ENCODE measurements around the gene MRTFB.
A peak's percentile ranks its signal among the peaks of the same experiment; 100 is the strongest.
"Not testable (repeated sequence)": the region's sequence is repeated elsewhere in the genome, so short reads cannot be mapped to it uniquely, and the experiment has no call there.

The MRTFB gene, protein sequence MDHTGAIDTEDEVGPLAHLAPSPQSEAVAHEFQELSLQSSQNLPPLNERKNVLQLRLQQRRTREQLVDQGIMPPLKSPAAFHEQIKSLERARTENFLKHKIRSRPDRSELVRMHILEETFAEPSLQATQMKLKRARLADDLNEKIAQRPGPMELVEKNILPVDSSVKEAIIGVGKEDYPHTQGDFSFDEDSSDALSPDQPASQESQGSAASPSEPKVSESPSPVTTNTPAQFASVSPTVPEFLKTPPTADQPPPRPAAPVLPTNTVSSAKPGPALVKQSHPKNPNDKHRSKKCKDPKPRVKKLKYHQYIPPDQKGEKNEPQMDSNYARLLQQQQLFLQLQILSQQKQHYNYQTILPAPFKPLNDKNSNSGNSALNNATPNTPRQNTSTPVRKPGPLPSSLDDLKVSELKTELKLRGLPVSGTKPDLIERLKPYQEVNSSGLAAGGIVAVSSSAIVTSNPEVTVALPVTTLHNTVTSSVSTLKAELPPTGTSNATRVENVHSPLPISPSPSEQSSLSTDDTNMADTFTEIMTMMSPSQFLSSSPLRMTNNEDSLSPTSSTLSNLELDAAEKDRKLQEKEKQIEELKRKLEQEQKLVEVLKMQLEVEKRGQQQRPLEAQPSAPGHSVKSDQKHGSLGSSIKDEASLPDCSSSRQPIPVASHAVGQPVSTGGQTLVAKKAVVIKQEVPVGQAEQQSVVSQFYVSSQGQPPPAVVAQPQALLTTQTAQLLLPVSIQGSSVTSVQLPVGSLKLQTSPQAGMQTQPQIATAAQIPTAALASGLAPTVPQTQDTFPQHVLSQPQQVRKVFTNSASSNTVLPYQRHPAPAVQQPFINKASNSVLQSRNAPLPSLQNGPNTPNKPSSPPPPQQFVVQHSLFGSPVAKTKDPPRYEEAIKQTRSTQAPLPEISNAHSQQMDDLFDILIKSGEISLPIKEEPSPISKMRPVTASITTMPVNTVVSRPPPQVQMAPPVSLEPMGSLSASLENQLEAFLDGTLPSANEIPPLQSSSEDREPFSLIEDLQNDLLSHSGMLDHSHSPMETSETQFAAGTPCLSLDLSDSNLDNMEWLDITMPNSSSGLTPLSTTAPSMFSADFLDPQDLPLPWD

DNA sequence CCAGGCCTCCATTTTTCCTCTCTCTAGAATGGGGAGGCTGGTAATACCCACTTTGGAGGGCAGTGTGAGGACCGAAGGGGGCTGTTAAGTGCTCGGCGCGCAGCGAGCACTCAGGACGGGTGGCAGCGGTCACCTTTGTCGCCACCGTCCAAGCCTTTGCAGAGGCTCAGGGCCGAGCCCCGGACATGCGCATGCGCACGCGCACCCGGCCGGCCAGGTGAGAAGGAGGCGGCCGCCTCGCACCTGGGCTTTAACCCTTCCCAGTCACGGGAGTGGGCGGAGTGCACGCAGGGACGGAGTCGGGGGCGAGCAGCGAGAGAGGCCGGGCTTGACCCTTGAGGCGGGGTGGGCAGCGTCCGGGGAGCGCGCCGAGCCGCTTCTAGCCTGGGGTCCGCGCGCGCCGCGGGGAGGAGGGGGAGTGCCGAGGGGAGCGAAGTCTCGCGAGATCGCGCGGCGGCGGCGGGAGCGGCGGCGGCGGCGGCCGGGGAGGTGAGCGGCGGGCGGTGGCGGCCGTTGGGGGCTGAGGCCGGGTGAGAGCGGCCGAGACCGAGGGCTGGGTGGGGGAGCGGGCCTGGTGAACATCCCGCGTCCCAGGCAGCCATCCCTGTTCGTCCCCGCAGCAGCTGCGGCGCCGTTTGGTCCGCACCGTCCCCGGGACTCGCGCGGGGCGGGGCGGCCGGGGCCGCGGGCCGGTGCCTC lies at the start of gene MRTFB:
Gene MRTFB, plus strand, starts transcription at position 443 of the 699 bp plus-strand sequence. CDS start 69,288 bp downstream, outside the sequence.
- peak; percentile 50 for DNase-seq (ENCODE audit: low spot score)

DNA sequence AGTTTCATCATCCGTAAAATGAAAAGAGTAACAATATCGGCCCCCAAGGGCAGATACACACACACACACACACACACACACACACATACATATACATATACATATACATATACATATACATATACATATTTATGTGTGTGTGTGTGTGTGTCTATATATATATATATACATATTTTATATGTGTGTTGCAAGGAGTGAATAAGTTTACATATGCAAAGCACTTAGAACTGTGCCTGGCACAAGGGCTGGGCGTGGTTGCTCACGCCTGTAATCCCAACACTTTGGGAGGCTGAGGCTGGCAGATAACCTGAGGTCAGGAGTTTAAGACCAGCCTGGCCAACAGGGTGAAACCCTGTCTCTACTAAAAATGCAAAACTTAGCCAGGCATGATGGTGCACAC lies 47.6 kb upstream of the MRTFB start:
- DNase-seq (ENCODE audit: low spot score) = not testable (repeated sequence)

- DNase-seq (ENCODE audit: low spot score) = no peak
Measured at GRCh38 chr16:14024283-14024682, 46.8 kb upstream of the MRTFB start.

- DNase-seq (ENCODE audit: low spot score) = no peak
Measured at GRCh38 chr16:14026572-14027285, 44.4 kb upstream of the MRTFB start.

DNA sequence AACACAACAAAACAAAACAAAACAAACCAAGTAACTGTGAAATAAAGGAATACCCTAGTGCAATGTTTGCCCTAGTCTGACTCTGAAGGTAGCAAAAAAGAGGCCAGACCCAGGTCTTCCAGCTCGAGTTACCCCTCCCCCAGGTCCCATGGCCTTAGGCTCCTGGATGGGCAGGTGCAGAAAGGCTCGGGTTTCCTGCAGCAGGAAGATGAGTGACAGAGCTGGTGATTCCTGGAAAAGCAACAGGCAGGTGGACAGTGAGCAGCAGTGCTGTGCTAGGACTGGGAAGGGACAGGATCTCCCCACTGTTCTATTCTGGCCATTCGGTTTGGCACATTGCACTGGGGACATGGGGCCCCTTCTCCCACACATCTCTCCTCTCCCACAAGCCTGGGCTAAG lies 42.9 kb upstream of the MRTFB start:
- no peak for DNase-seq (ENCODE audit: low spot score)

- DNase-seq (ENCODE audit: low spot score) = no peak
Measured at GRCh38 chr16:14029658-14030057, 41.5 kb upstream of the MRTFB start.

DNA sequence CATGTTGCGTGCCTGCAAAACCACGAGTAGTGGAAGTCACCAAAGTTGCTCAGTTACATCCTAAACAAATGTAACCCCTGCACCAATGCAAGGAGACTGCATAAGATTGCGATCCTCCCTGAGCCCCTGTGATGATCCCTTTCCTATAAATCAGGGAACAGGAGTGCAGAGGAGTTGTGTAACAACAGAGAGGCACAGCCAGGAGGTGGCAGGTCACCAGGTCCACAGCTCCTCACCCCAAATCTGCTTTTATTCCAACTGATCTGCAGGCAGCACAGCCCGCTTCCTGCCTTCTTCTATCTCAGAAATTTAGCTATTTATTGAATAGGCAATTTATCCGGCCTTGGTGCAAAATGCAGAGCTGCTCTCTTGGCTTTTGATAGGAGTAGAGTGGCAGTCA lies 36.0 kb upstream of the MRTFB start:
- no peak for DNase-seq (ENCODE audit: low spot score)

DNA sequence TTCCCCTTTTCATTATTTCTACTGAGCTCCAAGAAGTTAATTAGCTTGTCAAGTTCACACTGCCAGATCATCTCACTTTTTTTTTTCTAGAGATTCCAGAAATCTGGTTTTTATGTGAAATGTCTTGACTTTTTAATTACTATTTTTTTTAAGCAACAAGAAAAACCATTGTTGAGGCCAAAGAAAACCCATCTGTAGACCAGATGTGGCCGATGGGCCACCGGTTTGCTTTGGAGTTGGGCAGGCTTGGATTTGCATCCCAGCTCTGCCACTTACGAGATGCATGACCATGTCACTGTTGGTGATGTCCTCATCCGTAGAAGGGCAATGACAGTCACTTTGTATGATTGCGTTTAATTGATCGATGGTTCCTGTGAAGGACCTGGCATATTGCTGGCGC lies 34.2 kb upstream of the MRTFB start:
- no peak for DNase-seq (ENCODE audit: low spot score)

DNA sequence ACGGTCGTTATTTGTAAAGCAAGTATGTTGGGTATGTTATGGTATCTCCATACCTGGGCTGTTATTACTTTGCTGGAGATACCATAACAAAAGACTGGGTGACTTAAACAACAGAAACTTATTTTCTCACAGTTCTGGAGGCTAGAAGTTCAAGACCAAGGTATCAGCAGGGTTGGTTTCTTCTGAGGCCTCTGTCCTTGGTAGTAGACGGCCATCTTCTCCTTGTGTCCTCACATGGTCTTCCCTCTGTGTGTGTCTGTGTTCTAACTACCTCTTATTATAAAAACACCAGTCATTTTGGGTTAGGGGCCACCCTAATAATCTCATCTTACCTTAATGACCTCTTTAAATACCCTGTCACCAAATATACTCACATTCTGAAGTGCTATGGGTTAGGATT lies 33.2 kb upstream of the MRTFB start:
- DNase-seq (ENCODE audit: low spot score) = no peak

GRCh38 chr16:14041164-14041563 lies 30.0 kb upstream of the MRTFB start:
- DNase-seq (ENCODE audit: low spot score) = no peak

DNA sequence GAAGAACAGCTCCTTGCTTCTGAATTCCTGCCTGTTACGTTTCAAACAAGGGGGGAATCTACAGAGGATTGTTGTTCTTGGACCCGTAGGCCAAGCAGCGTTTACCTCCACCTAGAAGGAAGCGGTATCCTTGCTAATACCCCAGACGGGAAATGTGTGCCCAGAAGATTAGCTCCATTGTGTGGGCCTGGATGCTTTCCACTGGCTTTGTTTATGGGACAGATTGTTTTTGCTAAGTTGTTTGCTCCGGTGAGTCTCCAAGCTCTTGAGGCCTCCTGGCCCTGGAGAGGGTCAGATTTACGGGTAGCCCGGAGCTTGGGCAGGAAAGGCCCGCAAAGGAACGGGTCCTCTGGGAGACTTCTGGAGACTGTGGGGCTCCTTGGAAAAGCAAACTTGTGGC lies 28.4 kb upstream of the MRTFB start:
- no peak for DNase-seq (ENCODE audit: low spot score)

DNA sequence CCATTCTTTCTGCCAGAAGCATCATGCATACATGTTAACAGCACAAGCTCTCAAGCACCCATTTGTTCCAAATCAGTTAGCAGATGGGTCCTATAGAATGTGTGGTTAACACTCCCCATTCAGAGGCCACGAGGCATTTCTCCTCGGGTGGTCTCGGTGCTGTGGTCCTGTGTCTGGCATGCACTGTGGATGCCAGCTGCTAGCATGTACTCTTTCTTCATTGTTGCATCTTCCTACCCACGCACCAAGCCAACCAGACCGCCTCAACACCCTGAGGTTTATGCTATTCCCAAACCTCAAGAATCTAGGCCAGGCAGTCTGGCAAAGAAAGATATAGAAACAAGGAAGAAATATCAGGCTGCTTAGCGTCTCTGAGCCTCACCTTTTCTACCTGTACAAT lies 27.8 kb upstream of the MRTFB start:
- no peak for DNase-seq (ENCODE audit: low spot score)

GRCh38 chr16:14043793-14044192 lies 27.3 kb upstream of the MRTFB start:
- DNase-seq (ENCODE audit: low spot score) = no peak

DNA sequence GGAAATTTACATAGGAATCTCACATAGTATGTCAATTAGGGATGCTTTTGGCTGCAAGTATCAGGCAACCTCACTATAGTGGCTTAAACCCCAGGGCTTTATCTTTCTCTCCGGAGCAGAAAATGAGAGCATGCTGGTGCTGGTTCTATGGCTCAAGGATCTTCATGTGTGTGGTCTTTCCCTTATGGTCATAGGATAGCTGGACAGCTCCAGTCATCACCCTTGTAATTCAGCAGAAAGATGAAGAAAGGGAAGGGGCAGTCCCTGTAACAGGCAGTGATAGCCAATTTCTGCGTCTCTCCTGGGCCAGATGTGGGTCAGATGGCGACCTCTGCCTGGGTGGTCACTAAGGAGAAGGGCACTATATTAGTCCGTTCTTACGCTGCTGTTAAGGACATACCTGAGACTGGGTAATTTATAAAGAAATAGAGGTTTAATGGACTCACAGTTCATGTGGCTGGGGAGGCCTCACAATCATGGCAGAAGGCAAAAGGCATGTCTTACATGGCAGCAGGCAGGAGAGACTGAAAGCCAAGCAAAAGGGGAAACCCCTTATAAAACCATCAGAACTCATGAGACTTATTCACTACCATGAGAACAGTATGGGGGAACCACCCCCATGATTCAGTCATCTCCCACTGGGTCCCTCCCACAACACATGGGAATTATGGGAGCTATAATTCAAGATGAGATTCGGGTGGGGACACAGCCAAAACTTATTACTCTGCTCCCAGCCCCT lies 23.8 kb upstream of the MRTFB start:
- DNase-seq (ENCODE audit: low spot score) = not testable (repeated sequence)

DNA sequence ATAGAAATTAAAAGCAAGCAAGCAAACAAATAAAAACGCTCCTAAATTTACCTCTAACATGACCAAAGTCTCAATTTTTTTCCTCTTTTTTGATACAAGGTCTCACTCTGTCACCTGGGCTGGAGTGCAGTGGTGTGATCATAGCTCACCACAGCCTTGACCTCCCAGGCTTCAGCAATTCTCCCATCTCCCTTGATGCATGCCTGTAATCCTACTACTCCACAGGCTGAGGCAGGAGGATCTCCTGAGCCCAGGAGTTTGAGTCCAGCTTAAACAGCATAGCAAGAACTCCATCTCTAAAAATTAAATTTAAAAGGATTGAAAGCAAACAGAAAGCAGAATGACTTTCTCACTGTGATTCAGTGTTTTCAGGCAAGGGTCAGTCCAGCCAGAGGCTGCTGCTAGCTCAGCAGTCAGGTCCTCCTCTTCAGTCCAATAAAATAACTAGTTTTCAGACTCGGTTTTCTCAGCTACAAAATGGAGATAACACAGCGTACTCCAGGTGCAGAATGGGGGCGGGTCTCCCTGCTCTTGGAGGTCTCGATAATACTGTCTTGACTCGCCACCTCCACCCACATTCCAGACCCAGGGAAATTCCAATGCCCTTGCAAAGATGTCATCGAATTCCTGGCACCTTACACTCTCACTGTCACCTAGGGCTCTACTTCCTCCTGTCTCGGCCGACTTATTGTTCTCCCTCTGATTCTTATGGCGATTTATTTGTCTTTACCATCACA lies 20.7 kb upstream of the MRTFB start:
- no peak for DNase-seq (ENCODE audit: low spot score)

GRCh38 chr16:14051103-14051729 lies 19.9 kb upstream of the MRTFB start:
- DNase-seq (ENCODE audit: low spot score) = no peak

- no peak for DNase-seq (ENCODE audit: low spot score)
Measured at GRCh38 chr16:14056970-14057369, 14.1 kb upstream of the MRTFB start.

DNA sequence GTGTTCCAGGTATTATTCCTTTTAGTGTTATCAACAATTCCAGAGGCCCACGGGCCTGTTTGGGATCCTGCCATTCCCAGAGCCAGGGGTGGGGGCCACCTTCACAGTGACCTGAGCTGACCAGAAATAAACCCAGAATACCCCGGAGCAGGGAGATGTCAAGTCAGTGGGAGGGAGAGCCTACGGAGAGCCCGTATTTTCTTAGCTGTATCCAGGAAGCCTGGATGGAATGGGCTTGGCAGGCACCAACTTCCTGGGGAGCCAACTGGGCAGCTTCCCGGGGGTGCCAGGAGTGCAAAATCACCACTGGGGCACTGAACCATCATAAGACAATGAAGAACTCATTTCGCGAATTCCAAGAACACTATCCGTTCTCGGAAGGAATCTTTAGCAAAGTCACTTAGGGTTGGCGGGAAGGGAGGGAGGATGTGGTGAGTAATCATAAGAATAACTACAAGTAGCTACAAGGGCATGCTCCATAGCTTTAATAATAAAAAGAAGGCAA lies 13.2 kb upstream of the MRTFB start:
- DNase-seq (ENCODE audit: low spot score) = no peak

DNA sequence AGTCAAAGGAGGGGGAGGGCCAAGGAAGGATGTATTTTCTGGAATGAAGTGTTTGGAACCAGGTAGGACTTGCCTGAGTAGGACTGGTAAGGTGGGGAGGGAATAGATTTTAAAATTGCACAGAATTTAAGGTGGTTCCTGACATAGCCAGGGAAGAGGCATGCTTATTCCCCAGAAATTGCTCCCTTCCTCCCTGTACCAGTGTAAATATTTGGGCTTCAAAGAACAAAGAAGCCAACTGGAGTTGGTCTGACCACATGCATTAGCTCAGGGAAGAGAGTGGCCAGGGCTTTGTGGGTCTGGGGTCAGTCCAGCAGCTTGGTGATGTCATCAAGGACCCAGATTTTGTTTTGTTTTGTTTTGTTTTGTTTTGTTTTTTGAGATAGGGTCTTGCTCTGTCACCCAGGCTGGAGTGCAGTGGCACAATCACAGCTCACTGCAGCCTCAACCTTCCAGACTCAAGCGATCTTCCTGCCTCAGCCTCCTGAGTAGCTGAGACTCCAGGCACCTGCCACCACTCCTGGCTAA lies 9.3 kb upstream of the MRTFB start:
- DNase-seq (ENCODE audit: low spot score) = no peak
